Smooth muscle cell (in vitro differentiated cells): Measurements from ENCODE around the gene PPP2R3B. TPM values are rescaled to one million over a fixed set of nuclear protein-coding genes. Genes with fewer than 3 reads are reported as not detected.

ENCODE experiments used
- DNase-seq: peaks from one replicate; lab custom pipeline; 2025; ENCODE audit not compliant: unreplicated experiment; lab: John Stamatoyannopoulos, UW
- H2AFZ ChIP-seq: fragments of 200-600 bp; sonication (generic); 2 replicates; pipeline ENCODE4 v1.6.0; 2016; ENCODE audit warnings: antibody characterized with exemption, low read depth, mild to moderate bottlenecking
- H3F3A ChIP-seq: fragments of 200-600 bp; sonication (generic); 2 replicates; pipeline ENCODE4 v1.6.0; 2017; ENCODE audit warnings: antibody characterized with exemption, low read depth
- H3K27ac ChIP-seq: fragments of 200-600 bp; sonication (generic); 2 replicates; pipeline ENCODE4 v1.5.1; 2016; ENCODE audit warnings: low read depth, mild to moderate bottlenecking
- H3K27me3 ChIP-seq: fragments of 200-600 bp; sonication (generic); 2 replicates; pipeline ENCODE4 v1.6.1; 2016; ENCODE audit warnings: low read depth, mild to moderate bottlenecking
- H3K36me3 ChIP-seq: fragments of 200-600 bp; sonication (generic); 2 replicates; pipeline ENCODE4 v1.5.1; 2016; ENCODE audit warnings: low read depth
- H3K4me1 ChIP-seq: fragments of 200-600 bp; sonication (generic); 2 replicates; pipeline ENCODE4 v1.5.1; 2016; ENCODE audit warnings: low read depth
- H3K4me2 ChIP-seq: fragments of 200-600 bp; sonication (generic); 2 replicates; pipeline ENCODE4 v1.6.0; 2016; ENCODE audit warnings: mild to moderate bottlenecking
- H3K4me3 ChIP-seq: fragments of 200-600 bp; sonication (generic); 2 replicates; pipeline ENCODE4 v1.5.1; 2016; ENCODE audit warnings: mild to moderate bottlenecking
- H3K79me2 ChIP-seq: fragments of 200-600 bp; sonication (generic); 2 replicates; pipeline ENCODE4 v1.6.0; 2016; ENCODE audit warnings: low read depth, mild to moderate bottlenecking
- H3K9ac ChIP-seq: fragments of 200-600 bp; sonication (generic); 2 replicates; pipeline ENCODE4 v1.6.0; 2016; ENCODE audit warnings: low read depth
- H3K9me3 ChIP-seq: fragments of 200-600 bp; sonication (generic); replicated peaks from 2 replicates; pipeline ENCODE4 v1.5.1; 2016; ENCODE audit warnings: low read depth
- H4K20me1 ChIP-seq: fragments of 200-600 bp; sonication (generic); 2 replicates; pipeline ENCODE4 v1.6.0; 2016; ENCODE audit warnings: low read depth
- CTCF ChIP-seq: fragments of 200-600 bp; sonication (generic); IDR thresholded peaks from 2 replicates; pipeline ENCODE4 v1.5.1; 2017; ENCODE audit warnings: borderline replicate concordance, mild to moderate bottlenecking, antibody characterized with exemption; ENCODE audit not compliant: insufficient read depth, poor library complexity, severe bottlenecking
- WGBS: methylation state at CpG from one replicate; pipeline ENCODE4 v1.1.7; 2016; ENCODE audit warnings: low lambda C conversion rate; 5-methylcytosine and 5-hydroxymethylcytosine counted together
- polyA plus RNA-seq: library from polyadenylated mRNA; unstranded; fragments of >200 nt; fragmentation: Nextera tagmentation; extraction: Ambion mirVana; gene quantifications from 2 replicates; pipeline ENCODE4 v1.2.1, GENCODE V29; 2016
- total RNA-seq: library from RNA; depleted of rRNA; stranded (reverse); fragments of >200 nt; gene quantifications from 2 replicates; pipeline ENCODE4 v1.2.3, GENCODE V29; 2014

PPP2R3B gene
- total and polyA plus RNA-seq, 2 experiments from 2014 or later = 15.2 to 25.1 TPM

- H3K27me3 ChIP-seq = no peaks in the 10 kb centered on the region
- no peaks in the 10 kb centered on the region for H3K79me2 ChIP-seq
- DNase-seq = no peak
- H3F3A ChIP-seq = no peaks in the 10 kb centered on the region
- H3K9me3 ChIP-seq = no peaks in the 10 kb centered on the region
- H3K4me1 ChIP-seq = no peaks in the 10 kb centered on the region
- H3K36me3 ChIP-seq = no peaks in the 10 kb centered on the region
- no peak for TF ChIP-seq CTCF
- no peak overlapping the region for H3K9ac ChIP-seq
- H3K27ac ChIP-seq = no peak overlapping the region
- H2AFZ ChIP-seq = no peak overlapping the region
- H4K20me1 ChIP-seq = no peaks in the 10 kb centered on the region
- WGBS = 90% methylated on average over 5 of the region's 24 CpGs
- H3K4me3 ChIP-seq = no peak overlapping the region
- H3K4me2 ChIP-seq = no peak overlapping the region
Measured at GRCh38 chrX:340121-340520, 46.6 kb downstream of the PPP2R3B start.

- no peak overlapping the region for H3K27ac ChIP-seq
- no peaks in the 10 kb centered on the region for H3K4me1 ChIP-seq
- no peak overlapping the region for H2AFZ ChIP-seq
- no peaks in the 10 kb centered on the region for H3F3A ChIP-seq
- TF ChIP-seq CTCF = peak; percentile 14
- H4K20me1 ChIP-seq = no peaks in the 10 kb centered on the region
- DNase-seq = no peak
- H3K27me3 ChIP-seq = no peaks in the 10 kb centered on the region
- H3K9me3 ChIP-seq = no peaks in the 10 kb centered on the region
- no peak overlapping the region for H3K9ac ChIP-seq
- no peaks in the 10 kb centered on the region for H3K36me3 ChIP-seq
- no peak overlapping the region for H3K4me2 ChIP-seq
- WGBS = 96% methylated on average over 31 of the region's 44 CpGs
- no peaks in the 10 kb centered on the region for H3K79me2 ChIP-seq
- no peak overlapping the region for H3K4me3 ChIP-seq
Measured at GRCh38 chrX:338836-339400, 47.8 kb downstream of the PPP2R3B start.

GRCh38 chrX:338281-338835 lies 48.3 kb downstream of the PPP2R3B start:
- no peak for DNase-seq
- Histone ChIP-seq H3K9ac (no peak overlapping the region), H3F3A (no peaks in the 10 kb centered on the region), H4K20me1 (no peaks in the 10 kb centered on the region), H3K79me2 (no peaks in the 10 kb centered on the region), H3K27me3 (no peaks in the 10 kb centered on the region), H2AFZ (no peak overlapping the region), H3K4me3 (no peak overlapping the region), H3K4me2 (no peak overlapping the region), H3K36me3 (no peaks in the 10 kb centered on the region), H3K9me3 (no peaks in the 10 kb centered on the region), H3K27ac (no peak overlapping the region), H3K4me1 (no peaks in the 10 kb centered on the region)
- no peak for TF ChIP-seq CTCF
- 97% methylated on average over 31 of the region's 53 CpGs for WGBS

GRCh38 chrX:337331-337831 lies 49.3 kb downstream of the PPP2R3B start:
- H3F3A ChIP-seq = no peaks in the 10 kb centered on the region
- DNase-seq = no peak
- no peak for TF ChIP-seq CTCF
- no peaks in the 10 kb centered on the region for H3K27me3 ChIP-seq
- H3K4me2 ChIP-seq = no peak overlapping the region
- no peak overlapping the region for H2AFZ ChIP-seq
- no peaks in the 10 kb centered on the region for H3K4me1 ChIP-seq
- no peak overlapping the region for H3K4me3 ChIP-seq
- H3K79me2 ChIP-seq = no peaks in the 10 kb centered on the region
- no peaks in the 10 kb centered on the region for H3K36me3 ChIP-seq
- no peaks in the 10 kb centered on the region for H3K9me3 ChIP-seq
- WGBS = 87% methylated on average over 38 of the region's 38 CpGs
- no peak overlapping the region for H3K9ac ChIP-seq
- no peaks in the 10 kb centered on the region for H4K20me1 ChIP-seq
- H3K27ac ChIP-seq = no peak overlapping the region
